Sigmoid colon (tissue), 7 donors: ENCODE data around the gene GORASP2. TPM values are rescaled to one million over a fixed set of nuclear protein-coding genes. Genes with fewer than 3 reads are reported as not detected.

ENCODE experiments used
- DNase-seq: peaks from one replicate; pipeline ENCODE4 v3.0.0-alpha.2; 2019
- H3K27ac ChIP-seq, 4 donors: fragments of 200-600 bp; sonication (generic); one replicate each; pipeline ENCODE4 v1.5.1; 2016 to 2019; ENCODE audit warnings: mild to moderate bottlenecking in 1 of 4
- H3K27me3 ChIP-seq, 3 donors: fragments of 200-600 bp; sonication (generic); one replicate each; pipeline ENCODE4 v1.5.1; 2019; ENCODE audit warnings: mild to moderate bottlenecking in 1 of 3
- H3K36me3 ChIP-seq, 4 donors: fragments of 200-600 bp; sonication (generic); one replicate each; pipeline ENCODE4 v1.5.1; 2016 to 2019
- H3K4me1 ChIP-seq, 4 donors: fragments of 200-600 bp; sonication (generic); one replicate each; pipeline ENCODE4 v1.5.1; 2017 to 2019
- H3K4me3 ChIP-seq, 4 donors: fragments of 200-600 bp; sonication (generic); one replicate each; pipeline ENCODE4 v1.5.1; 2017 to 2019; ENCODE audit warnings: mild to moderate bottlenecking in 2 of 4, moderate library complexity in 1 of 4
- H3K9me3 ChIP-seq, 4 donors: fragments of 200-600 bp in 3 of 4; sonication (generic) in 3 of 4; one replicate each; pipeline versions ENCODE4 v1.5.1 to v1.6.1; 2013 to 2019
- CTCF ChIP-seq, 4 experiments: fragments of 450-650 bp in 3 of 4; fragments of 200-600 bp in 1 of 4; IDR thresholded peaks; one replicate each; pipeline ENCODE4 v1.5.1; 2016 to 2019; ENCODE audit warnings: antibody characterized with exemption in 4 of 4, mild to moderate bottlenecking in 3 of 4, moderate library complexity in 2 of 4
- EP300 ChIP-seq, 4 donors: sonication (generic); formaldehyde crosslinking; IDR thresholded peaks; one replicate each; pipeline ENCODE4 v1.6.1; 2017; ENCODE audit warnings: antibody characterized with exemption in 4 of 4
- POLR2A ChIP-seq, 2 donors: fragments of 450-650 bp; IDR thresholded peaks; one replicate each; pipeline ENCODE4 v1.6.1; 2016; ENCODE audit warnings: antibody characterized with exemption in 2 of 2, mild to moderate bottlenecking in 2 of 2, moderate library complexity in 2 of 2
- POLR2AphosphoS5 ChIP-seq, 4 donors: sonication (generic); formaldehyde crosslinking; IDR thresholded peaks; one replicate each; pipeline ENCODE4 v1.6.1; 2017; ENCODE audit warnings: antibody characterized with exemption in 4 of 4
- WGBS, 2 donors: extraction: QIAGEN DNeasy Blood & Tissue Kit; methylation state at CpG; one replicate each; pipeline ENCODE4 v1.1.7; 2013; 5-methylcytosine and 5-hydroxymethylcytosine counted together
- intact Hi-C: fragments of 100-400 bp; cut with DNase I; formaldehyde crosslinking; loops from one replicate; pipeline ENCODE4 v1.15.1; 2023
- polyA plus RNA-seq, 3 donors: library from polyadenylated mRNA; stranded (reverse); fragments of 200-250 nt; gene quantifications; one replicate each; pipeline ENCODE4 v1.2.3, GENCODE V29; 2013
- total RNA-seq, 4 donors: library from RNA; depleted of rRNA; stranded (reverse); fragments of >200 nt; gene quantifications; one replicate each; pipeline ENCODE4 v1.1.0, GENCODE V29; 2016
- donor health status: healthy with polysubstance abuse.
- donor health status: Bipolar disorder and iron deficiency.
- donor health status: healthy.

Gene GORASP2
- total and polyA plus RNA-seq, 7 donors = 32.4 to 53.8 (median 42.3) TPM

GRCh38 chr2:170932166-170932565 is 3.1 kb downstream of the GORASP2 start:
- TF ChIP-seq POLR2A (IDR thresholded peaks at IDR 0.05) (no peak), EP300 (IDR thresholded peaks at IDR 0.05) (no peak), POLR2AphosphoS5 (IDR thresholded peaks at IDR 0.05) (no peak), CTCF (IDR thresholded peaks at IDR 0.05) (no peak)
- intact Hi-C loops = no loop called here
- DNase-seq = no peak
- H3K4me1 ChIP-seq = peaks cover 0 to 45% (median 32%) of the 10 kb centered on the region in 4 donors
- H3K9me3 ChIP-seq = no peaks in the 10 kb centered on the region
- no peaks in the 10 kb centered on the region for H3K27me3 ChIP-seq
- H3K36me3 ChIP-seq = peaks cover 0 to 7% (median 0%) of the 10 kb centered on the region in 4 donors
- 67 to 80% methylated on average over 1 of the region's 1 CpG for WGBS, 2 donors
- no peak overlapping the region for H3K4me3 ChIP-seq
- no peak overlapping the region for H3K27ac ChIP-seq

DNA sequence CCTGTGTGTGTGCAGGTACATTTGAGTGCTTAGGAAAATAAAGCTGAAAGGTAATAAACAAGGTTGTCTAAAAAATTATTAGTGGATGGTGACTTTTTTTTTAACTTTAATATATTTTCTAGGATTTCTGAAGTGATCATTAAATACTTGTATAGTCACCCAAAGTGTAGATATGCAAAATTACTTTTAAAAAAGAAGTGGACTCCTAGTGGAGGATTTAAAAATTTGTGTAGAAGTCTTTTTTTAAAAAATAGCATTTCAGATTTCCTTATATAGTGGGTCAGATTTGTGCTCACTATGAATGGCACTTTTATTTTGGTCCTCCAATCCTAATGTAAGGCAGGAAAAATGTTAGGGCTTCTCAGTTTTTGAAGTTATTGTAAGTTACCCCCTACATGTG is 3.9 kb downstream of the GORASP2 start:
- no peaks in the 10 kb centered on the region for H3K27me3 ChIP-seq
- TF ChIP-seq POLR2A (IDR thresholded peaks at IDR 0.05) (no peak), CTCF (IDR thresholded peaks at IDR 0.05) (no peak), POLR2AphosphoS5 (IDR thresholded peaks at IDR 0.05) (no peak), EP300 (IDR thresholded peaks at IDR 0.05) (no peak)
- DNase-seq = no peak
- no peak overlapping the region for H3K27ac ChIP-seq
- no peaks in the 10 kb centered on the region for H3K9me3 ChIP-seq
- no peak overlapping the region for H3K4me3 ChIP-seq
- peaks cover 0 to 13% (median 0%) of the 10 kb centered on the region in 4 donors for H3K36me3 ChIP-seq
- intact Hi-C loops = no loop called here
- peaks cover 0 to 52% (median 32%) of the 10 kb centered on the region in 4 donors for H3K4me1 ChIP-seq

DNA sequence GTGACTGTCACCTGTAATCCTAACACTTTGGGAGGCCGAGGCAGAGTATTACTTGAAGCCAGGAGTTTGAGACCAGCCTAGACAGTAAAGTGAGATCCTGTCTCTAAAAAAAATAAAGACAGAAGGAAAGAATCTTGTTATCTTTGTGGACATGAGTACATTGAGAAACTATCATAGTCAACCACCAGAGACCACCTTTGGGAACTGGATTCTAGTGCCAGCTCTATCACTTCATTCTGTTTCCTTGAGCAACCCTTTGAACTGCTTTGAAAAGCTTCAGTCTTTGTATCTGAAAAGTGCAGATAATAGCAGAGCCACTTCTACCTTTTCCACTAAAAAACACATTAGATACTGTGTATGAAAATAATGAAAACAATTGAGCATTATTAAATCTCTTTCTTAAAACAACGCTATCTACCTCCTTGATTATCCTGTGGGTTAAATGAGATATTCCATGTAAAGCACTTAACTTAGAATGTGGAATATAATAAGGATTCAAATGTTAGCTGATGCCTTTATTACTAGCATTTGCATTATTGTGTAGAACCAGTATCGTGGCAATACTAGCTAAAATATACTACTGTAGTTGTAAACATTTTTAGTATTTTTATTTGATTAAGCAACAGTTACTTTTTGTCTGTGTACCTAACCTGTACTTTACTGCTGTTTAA is 8.8 kb downstream of the GORASP2 start:
- intact Hi-C loops = no loop called here
- no peaks in the 10 kb centered on the region for H3K9me3 ChIP-seq
- peaks cover 0 to 55% (median 11%) of the 10 kb centered on the region in 4 donors for H3K4me1 ChIP-seq
- no peak for DNase-seq
- H3K27ac ChIP-seq = no peak overlapping the region
- no peak overlapping the region for H3K4me3 ChIP-seq
- WGBS, 2 donors = 48 to 56% methylated on average over 3 of the region's 3 CpGs
- TF ChIP-seq POLR2AphosphoS5 (IDR thresholded peaks at IDR 0.05) = no peak
- TF ChIP-seq EP300 (IDR thresholded peaks at IDR 0.05) = no peak
- TF ChIP-seq CTCF (IDR thresholded peaks at IDR 0.05) = no peak
- TF ChIP-seq POLR2A (IDR thresholded peaks at IDR 0.05) = no peak
- H3K36me3 ChIP-seq = peaks cover 0 to 13% (median 0%) of the 10 kb centered on the region in 4 donors
- no peaks in the 10 kb centered on the region for H3K27me3 ChIP-seq

- no peak overlapping the region for H3K27ac ChIP-seq
- H3K36me3 ChIP-seq = peaks cover 0 to 13% (median 0%) of the 10 kb centered on the region in 4 donors
- no peak for DNase-seq
- peaks cover 0 to 46% (median 11%) of the 10 kb centered on the region in 4 donors for H3K4me1 ChIP-seq
- TF ChIP-seq CTCF (IDR thresholded peaks at IDR 0.05) = no peak
- no peaks in the 10 kb centered on the region for H3K27me3 ChIP-seq
- no peaks in the 10 kb centered on the region for H3K9me3 ChIP-seq
- intact Hi-C loops = no loop called here
- H3K4me3 ChIP-seq = no peak overlapping the region
Observed at GRCh38 chr2:170940066-170940465, 11.0 kb downstream of the GORASP2 start.

- intact Hi-C loops = no loop called here
- Histone ChIP-seq H3K27ac (no peak overlapping the region), H3K36me3 (peaks cover 0 to 2% (median 0%) of the 10 kb centered on the region in 4 donors), H3K4me1 (peaks cover 0 to 42% (median 11%) of the 10 kb centered on the region in 4 donors), H3K9me3 (no peaks in the 10 kb centered on the region), H3K27me3 (no peaks in the 10 kb centered on the region), H3K4me3 (no peak overlapping the region)
- DNase-seq = no peak
- TF ChIP-seq EP300 (IDR thresholded peaks at IDR 0.05) (no peak), CTCF (IDR thresholded peaks at IDR 0.05) (no peak), POLR2A (IDR thresholded peaks at IDR 0.05) (no peak), POLR2AphosphoS5 (IDR thresholded peaks at IDR 0.05) (no peak)
- WGBS, 2 donors = 93 to 95% methylated on average over 4 of the region's 4 CpGs
Observed at GRCh38 chr2:170942615-170943014, 13.6 kb downstream of the GORASP2 start.
